ELF-1 (cell line): ENCODE results near the gene MBP.

Source experiments
- DNase-seq: peaks from one replicate; pipeline ENCODE4 v3.0.0-alpha.2; 2016; ENCODE audit warnings: low read depth, low spot score

Gene MBP

GRCh38 chr18:77133835-77134496, 1.4 kb upstream of the MBP start:
- peak; percentile 40 for DNase-seq

DNA sequence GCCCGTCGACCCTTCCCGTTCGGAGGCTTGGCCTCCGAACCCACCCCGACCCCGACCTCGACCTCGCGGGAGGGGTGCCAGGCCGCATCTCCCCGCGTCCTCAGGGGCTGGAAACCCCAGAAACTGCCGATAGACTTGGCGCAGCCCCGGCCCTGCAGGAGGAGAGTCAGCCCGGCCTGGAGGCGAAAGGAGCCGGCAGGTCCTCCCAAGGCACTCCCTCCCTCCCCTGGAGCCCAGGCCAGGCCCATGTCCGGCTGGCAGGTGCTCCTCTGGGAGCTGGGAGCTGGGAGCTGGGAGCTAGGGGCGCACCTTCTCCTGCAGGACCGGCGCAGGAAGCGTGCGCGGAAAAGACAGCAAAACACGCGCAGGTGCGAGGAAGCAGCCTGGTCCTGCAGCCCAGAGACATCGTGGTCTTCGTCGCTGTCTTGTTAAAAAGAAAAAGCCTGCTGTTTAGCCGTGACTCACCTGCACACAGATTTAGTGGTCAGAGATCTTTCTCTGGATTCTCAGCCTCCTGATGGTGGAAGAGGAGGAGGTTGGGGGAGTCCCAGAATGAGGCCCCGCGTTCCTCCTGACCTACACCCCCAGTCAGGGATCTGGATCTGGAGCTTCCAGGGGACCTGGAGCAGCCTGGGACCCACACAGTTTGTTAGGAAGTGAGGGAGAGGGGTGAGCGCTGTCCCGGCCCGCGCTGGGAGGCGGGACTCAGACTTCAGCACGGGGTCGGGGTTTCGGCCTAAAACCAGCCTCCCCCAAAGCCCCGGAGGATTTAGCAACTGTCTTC, 660 bp upstream of the MBP start:
- peak; percentile 56 for DNase-seq

GRCh38 chr18:77131652-77132368, 773 bp downstream of the MBP start:
- DNase-seq, result peak; percentile 43

GRCh38 chr18:77131100-77131651, 1.4 kb downstream of the MBP start:
- no peak for DNase-seq

- DNase-seq, result no peak
Observed at GRCh38 chr18:77130229-77131099, 2.1 kb downstream of the MBP start.

GRCh38 chr18:77129150-77129551, 3.4 kb downstream of the MBP start:
- DNase-seq, result no peak

- no peak for DNase-seq
Observed at GRCh38 chr18:77127769-77128671, 4.6 kb downstream of the MBP start.

DNA sequence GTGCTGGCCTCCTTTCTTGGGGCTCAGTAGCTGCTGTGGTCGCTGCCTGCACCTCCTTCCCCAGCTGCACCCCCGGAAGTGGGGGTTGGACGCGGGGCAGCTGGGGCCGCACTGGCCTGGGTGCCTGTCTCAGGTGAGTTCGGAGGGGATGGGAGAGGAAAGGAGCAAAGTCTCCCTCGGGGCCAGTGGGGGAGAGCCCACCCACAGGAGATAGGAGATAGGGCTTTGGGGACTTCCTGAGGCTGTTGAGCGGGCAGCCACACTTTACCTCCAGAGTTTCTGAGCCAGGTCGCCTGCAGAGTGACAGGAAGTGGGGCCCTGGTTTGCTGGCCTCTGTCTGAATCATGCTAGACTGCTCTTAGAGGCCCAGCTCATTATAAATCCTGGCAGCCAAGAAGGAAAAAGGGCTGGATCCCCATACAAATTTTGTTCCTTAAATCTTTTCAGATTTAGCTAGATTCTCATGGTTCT, 8.1 kb downstream of the MBP start:
- DNase-seq, result no peak

- no peak for DNase-seq
Observed at GRCh38 chr18:77123320-77124231, 9.0 kb downstream of the MBP start.

DNA sequence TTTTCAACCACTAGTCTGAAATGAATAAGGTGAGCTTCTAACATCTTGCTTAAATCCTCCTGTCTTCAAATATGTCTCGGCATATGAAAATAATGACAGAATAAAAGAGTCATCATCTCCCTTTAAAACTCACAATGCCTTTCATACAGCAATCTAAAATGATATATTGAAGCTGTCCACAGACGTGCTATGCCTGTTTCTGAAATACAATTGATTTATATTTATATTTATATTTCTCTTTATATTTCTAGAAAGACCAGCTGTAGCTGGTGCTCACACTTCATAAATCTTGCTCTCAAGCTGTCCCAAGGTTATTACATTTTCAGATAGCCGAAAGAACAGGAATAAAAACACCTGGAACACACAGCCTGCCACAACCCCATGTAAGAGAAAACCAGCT, 11.1 kb downstream of the MBP start:
- no peak for DNase-seq

GRCh38 chr18:77119851-77120491, 12.6 kb downstream of the MBP start:
- no peak for DNase-seq

DNA sequence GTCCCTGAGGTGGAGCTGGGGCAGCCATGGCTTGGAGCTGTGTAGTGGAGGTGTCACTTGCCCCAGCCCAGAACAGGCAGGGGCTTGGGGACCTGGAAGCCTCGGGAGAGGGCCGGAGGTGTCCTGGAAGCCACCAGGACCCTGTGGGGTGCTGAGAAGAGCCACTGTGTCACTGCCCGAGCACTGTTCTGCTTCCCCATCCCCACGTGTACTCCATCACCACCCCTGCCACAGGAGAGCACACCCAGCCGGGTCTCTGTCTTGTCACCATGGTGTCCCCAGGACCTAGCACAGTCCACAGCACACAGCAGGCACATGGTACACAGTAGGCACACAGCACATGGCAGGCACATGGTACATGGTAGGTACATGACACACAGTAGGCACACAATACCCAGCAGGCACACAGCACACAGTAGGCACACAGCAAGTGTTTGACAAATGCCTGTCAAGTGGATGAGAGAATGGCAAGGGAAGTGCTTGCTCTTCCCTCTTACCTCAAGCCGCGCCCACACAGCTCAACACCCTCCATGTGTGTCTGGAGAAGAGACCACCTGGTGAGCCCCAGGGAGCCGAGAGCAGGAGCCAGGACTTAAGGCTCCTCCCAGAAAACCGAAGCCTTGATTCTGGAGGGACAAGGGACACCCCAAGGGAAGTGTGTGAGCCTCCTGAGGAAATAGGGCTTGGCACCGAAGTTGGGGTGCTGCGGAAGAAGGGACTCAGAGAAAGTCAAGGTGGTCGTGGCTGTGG, 13.3 kb downstream of the MBP start:
- no peak for DNase-seq

DNA sequence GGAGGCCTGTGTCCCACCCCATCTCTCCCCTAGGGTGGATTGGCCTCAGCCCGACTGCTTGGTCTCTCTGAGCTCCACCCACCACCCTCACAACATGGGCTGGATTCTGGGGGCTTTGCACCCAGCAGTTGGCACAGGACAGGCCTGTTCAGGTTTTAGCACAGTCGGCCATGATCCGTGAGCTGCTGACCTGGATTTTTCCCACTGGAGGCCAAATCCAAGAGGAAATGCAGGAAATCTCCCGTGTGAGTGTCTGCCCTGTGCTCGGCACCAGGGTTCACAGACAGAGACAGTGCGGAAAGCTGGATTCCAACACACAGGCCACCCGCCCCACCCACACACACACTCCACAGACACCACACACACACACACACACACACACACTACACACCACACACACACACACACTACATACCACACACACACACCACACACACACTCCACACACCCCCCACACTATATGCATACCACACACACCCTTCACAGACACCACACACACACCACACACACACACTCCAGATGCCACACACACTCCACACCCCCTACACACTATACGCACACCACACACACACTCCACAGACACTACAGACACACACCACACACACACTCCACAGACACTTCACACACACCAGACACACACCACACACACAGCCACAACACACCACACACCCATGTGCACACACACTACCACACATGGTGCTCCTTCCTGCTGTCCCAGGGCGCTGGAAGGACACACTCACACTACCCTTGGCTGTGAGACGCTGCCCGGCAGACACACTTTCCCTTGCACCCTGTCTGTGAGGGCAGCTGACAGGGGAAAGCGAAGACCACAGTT, 14.1 kb downstream of the MBP start:
- no peak for DNase-seq

DNA sequence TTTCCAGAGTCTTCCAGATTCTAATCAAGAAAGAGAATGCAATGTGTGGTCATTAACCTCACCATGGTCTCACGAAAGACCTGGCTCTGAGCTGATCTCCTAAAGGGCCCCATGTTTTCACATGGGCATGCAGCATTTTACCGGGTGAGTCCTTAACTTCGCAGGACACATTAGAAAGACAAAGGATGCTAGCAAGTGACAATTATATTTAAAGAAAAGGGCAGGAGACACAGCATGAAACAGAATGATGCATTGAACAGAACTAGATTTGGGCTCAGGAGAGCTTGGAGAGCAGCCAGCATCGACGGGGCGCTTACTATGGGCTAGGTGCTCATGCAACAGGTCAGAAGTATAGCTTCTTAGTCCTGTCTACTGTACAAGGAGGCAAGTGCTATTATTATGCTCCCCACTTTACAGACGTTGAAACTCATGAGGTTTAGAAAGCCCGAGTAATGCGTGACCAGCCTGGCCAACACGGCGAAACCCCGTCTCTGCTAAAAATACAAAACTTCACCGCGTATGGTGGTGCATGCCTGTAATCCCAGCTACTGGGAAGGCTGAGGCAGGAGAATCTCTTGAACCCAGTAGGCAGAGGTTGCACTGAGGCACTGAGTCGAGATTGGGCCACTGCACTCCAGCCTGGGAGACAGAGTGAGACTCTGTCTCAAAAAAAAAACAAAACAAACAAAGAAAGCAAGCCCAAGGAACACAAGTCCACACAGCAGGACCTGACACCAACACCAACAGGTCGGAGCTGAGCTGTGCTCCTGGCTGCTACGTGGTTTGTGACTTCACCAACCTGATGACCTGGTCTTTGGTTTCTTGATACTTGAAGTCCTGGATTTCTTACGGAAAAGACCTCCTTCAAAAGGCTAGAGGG, 16.1 kb downstream of the MBP start:
- DNase-seq, result no peak

DNA sequence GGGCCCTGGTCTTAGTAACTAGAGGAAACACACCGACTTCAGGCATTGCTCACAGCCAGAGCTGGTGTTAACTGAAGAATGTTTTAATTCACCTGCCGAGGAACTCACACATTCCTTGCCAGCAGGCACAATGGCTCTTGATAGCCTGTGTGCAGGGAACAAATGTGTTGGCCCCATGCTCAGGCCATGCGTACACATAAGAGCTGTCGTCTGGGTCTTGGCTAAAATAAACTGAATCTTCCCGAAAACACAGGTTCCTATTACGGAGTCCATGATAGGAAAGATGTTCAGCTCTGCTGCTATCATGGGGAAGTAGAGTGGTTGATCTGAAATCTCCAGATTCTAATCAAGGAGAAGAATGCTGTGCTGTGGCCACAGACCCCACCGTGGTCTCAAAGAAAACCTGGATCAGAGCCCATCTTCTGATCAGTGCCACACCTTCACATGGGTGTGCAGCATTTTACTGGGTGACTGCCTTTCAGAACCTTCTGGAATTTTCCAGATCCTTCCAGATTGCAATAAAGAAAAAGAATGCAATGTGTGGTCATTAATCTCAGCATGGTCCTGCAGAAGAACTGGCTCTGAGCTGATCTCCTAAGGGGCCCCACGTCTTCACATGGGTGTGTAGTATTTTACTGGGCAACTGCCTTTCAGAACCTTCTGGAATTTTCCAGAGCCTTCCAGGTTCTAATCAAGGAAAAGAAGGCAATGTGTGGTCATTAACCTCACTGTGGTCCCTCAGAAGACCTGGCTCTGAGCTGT, 17.2 kb downstream of the MBP start:
- no peak for DNase-seq
